Stimulated activated CD8-positive, alpha-beta memory T cell treated with anti-CD3 and anti-CD28 coated beads, Interleukin-4, amount 100 ng/mL, for 24 hours (primary cell): ENCODE results near the gene DLK1.
A peak's percentile ranks its signal among the peaks of the same experiment; 100 is the strongest.

Experiments
- DNase-seq: peaks from one replicate; pipeline ENCODE4 v3.0.0-alpha.2; 2020; ENCODE audit warnings: low read depth

Gene DLK1

GRCh38 chr14:100693877-100694578, 32.7 kb upstream of the DLK1 start:
- DNase-seq = no peak

GRCh38 chr14:100694579-100695422, 31.9 kb upstream of the DLK1 start:
- DNase-seq = no peak

- DNase-seq = no peak
These were observed 31.3 kb upstream of the DLK1 start for GRCh38 chr14:100695423-100695738.

- no peak for DNase-seq
These were observed 30.7 kb upstream of the DLK1 start for GRCh38 chr14:100696008-100696407.

GRCh38 chr14:100696590-100696989, 30.1 kb upstream of the DLK1 start:
- DNase-seq = no peak

GRCh38 chr14:100698066-100698465, 28.6 kb upstream of the DLK1 start:
- DNase-seq = no peak

GRCh38 chr14:100698666-100699448, 27.8 kb upstream of the DLK1 start:
- no peak for DNase-seq

GRCh38 chr14:100701314-100701713, 25.4 kb upstream of the DLK1 start:
- no peak for DNase-seq

GRCh38 chr14:100702590-100702989, 24.1 kb upstream of the DLK1 start:
- DNase-seq = no peak

GRCh38 chr14:100703386-100704220, 23.1 kb upstream of the DLK1 start:
- DNase-seq = no peak

- DNase-seq = no peak
These were observed 20.5 kb upstream of the DLK1 start for GRCh38 chr14:100706200-100706599.

- no peak for DNase-seq
These were observed 19.8 kb upstream of the DLK1 start for GRCh38 chr14:100706860-100707259.

GRCh38 chr14:100708425-100709288, 18.0 kb upstream of the DLK1 start:
- DNase-seq = no peak

GRCh38 chr14:100709289-100710284, 17.1 kb upstream of the DLK1 start:
- DNase-seq = peak; percentile 10

- DNase-seq = no peak
These were observed 16.3 kb upstream of the DLK1 start for GRCh38 chr14:100710391-100710790.

- DNase-seq = no peak
These were observed 15.7 kb upstream of the DLK1 start for GRCh38 chr14:100710826-100711462.

GRCh38 chr14:100711493-100711892, 15.2 kb upstream of the DLK1 start:
- no peak for DNase-seq

GRCh38 chr14:100712490-100712889, 14.2 kb upstream of the DLK1 start:
- no peak for DNase-seq

- no peak for DNase-seq
These were observed 13.0 kb upstream of the DLK1 start for GRCh38 chr14:100713705-100714104.
